ENCODE measurements around the gene KCNJ1.
A peak's percentile ranks its signal among the peaks of the same experiment; 100 is the strongest.

KCNJ1 gene

GRCh38 chr11:128901653-128902514 lies 34.8 kb upstream of the KCNJ1 start:
- DNase-seq (ENCODE audit: low spot score) = no peak

- no peak for DNase-seq (ENCODE audit: low spot score)
These were observed 33.4 kb upstream of the KCNJ1 start for GRCh38 chr11:128900468-128900867.

GRCh38 chr11:128898580-128899344 lies 31.7 kb upstream of the KCNJ1 start:
- no peak for DNase-seq (ENCODE audit: low spot score)

- no peak for DNase-seq (ENCODE audit: low spot score)
These were observed 30.7 kb upstream of the KCNJ1 start for GRCh38 chr11:128897826-128898225.

- DNase-seq (ENCODE audit: low spot score) = no peak
These were observed 29.3 kb upstream of the KCNJ1 start for GRCh38 chr11:128896356-128896755.

GRCh38 chr11:128895526-128895925 lies 28.4 kb upstream of the KCNJ1 start:
- no peak for DNase-seq (ENCODE audit: low spot score)

- no peak for DNase-seq (ENCODE audit: low spot score)
These were observed 27.6 kb upstream of the KCNJ1 start for GRCh38 chr11:128894685-128895084.

- DNase-seq (ENCODE audit: low spot score) = no peak
These were observed 27.2 kb upstream of the KCNJ1 start for GRCh38 chr11:128894286-128894681.

GRCh38 chr11:128893578-128894285 lies 26.6 kb upstream of the KCNJ1 start:
- no peak for DNase-seq (ENCODE audit: low spot score)

GRCh38 chr11:128892866-128893565 lies 25.9 kb upstream of the KCNJ1 start:
- DNase-seq (ENCODE audit: low spot score) = no peak

GRCh38 chr11:128891913-128892398 lies 24.9 kb upstream of the KCNJ1 start:
- DNase-seq (ENCODE audit: low spot score) = no peak

GRCh38 chr11:128890543-128891368 lies 23.7 kb upstream of the KCNJ1 start, which contains the start of gene KCNJ5:
TSS of gene KCNJ5 (plus strand) at chr11:128891356. CDS start at chr11:128911274, 19,918 bp downstream.
- DNase-seq (ENCODE audit: low spot score) = no peak

- DNase-seq (ENCODE audit: low spot score) = no peak
These were observed 23.1 kb upstream of the KCNJ1 start for GRCh38 chr11:128890216-128890542.

GRCh38 chr11:128889657-128890213 lies 22.6 kb upstream of the KCNJ1 start:
- no peak for DNase-seq (ENCODE audit: low spot score)

- no peak for DNase-seq (ENCODE audit: low spot score)
These were observed 21.2 kb upstream of the KCNJ1 start for GRCh38 chr11:128888034-128888985.

- DNase-seq (ENCODE audit: low spot score) = no peak
These were observed 19.5 kb upstream of the KCNJ1 start for GRCh38 chr11:128886406-128887124.

- peak; percentile 75 for DNase-seq (ENCODE audit: low spot score)
These were observed 17.7 kb upstream of the KCNJ1 start for GRCh38 chr11:128884703-128885338.

GRCh38 chr11:128884054-128884453 lies 17.0 kb upstream of the KCNJ1 start:
- no peak for DNase-seq (ENCODE audit: low spot score)

Data from CD4-positive, alpha-beta T cell treated with Interleukin-2 at 100 ng/mL for 4 hours (primary cell).